ENCODE results near the gene LPCAT1. TPM values are rescaled to one million over a fixed set of nuclear protein-coding genes. Genes with fewer than 3 reads are reported as not detected.

The LPCAT1 gene
- total and polyA plus RNA-seq, 10 of the 15 experiments (the other 5 are each of a cell fraction or from before 2014, with no cell fraction given): 2.3 to 109 (median 72.7) TPM

DNA sequence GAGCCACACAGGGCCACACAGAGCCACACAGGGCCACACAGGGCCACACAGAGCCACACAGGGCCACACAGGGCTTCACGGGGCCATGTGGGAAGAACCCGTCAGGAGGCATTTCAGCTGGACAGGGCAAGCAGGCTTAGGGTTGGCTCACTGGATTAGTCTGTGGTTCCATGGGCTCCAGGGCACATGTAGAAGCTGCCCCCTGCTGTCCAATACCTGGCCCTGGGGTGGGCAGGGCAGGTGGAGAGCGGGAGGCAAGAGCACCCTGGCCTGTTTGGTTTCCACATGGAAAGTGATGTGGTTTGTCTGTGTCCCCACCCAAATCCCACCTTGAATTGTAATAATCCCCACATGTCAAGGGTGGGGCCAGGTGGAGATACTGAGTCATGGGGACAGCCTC is 16.4 kb upstream of the LPCAT1 start:
- Histone ChIP-seq H3K9me3 (replicated peaks; ENCODE audit: control insufficient read depth, insufficient read depth, low read length) (no peaks in the 10 kb centered on the region; the same call in 2 of the 3 replicates), H2AFZ (ENCODE audit: control insufficient read depth, low read depth, low read length) (no peak overlapping the region), H3K79me2 (ENCODE audit: control insufficient read depth, insufficient read depth, low read length) (no peaks in the 10 kb centered on the region), H3K27me3 (replicated peaks in 1 of 2; ENCODE audit: control insufficient read depth in 2 of 2, insufficient read depth in 2 of 2, low read length in 1 of 2) (no peaks in the 10 kb centered on the region), H3K4me3 (no peak overlapping the region), H3K4me2 (ENCODE audit: control insufficient read depth, insufficient read depth) (no peak overlapping the region), H3K36me3 (ENCODE audit: control insufficient read depth in 2 of 2, insufficient read depth in 2 of 2, low read length in 1 of 2) (no peaks in the 10 kb centered on the region), H4K20me1 (ENCODE audit: control insufficient read depth, insufficient read depth) (no peaks in the 10 kb centered on the region), H3K27ac (ENCODE audit: control insufficient read depth, insufficient read depth) (no peak overlapping the region), H3K4me1 (ENCODE audit: control insufficient read depth, insufficient read depth, low read length) (peaks cover 9% of the 10 kb centered on the region; the same call in 1 of the 2 replicates), H3K9ac (ENCODE audit: control insufficient read depth, insufficient read depth, low read length) (no peak overlapping the region)
- ChIA-PET CTCF (no interaction called here), RAD21 (ENCODE audit: unreplicated experiment) (no interaction called here), POLR2A (no interaction called here), SMC1A (ENCODE audit: uncharacterized antibody, unreplicated experiment) (no interaction called here)
- intact Hi-C loops (cut with micrococcal nuclease; ENCODE audit: unreplicated experiment) (no loop called here), in situ Hi-C loops (cut with MboI) (no loop called here)
- DNase-seq (ENCODE audit: low read depth, low spot score) (no peak), ATAC-seq (0 out of 3 replicates have a peak, but pooled peaks have one; percentile 9), FAIRE-seq (no peak)
- TF ChIP-seq, protein P1, sequence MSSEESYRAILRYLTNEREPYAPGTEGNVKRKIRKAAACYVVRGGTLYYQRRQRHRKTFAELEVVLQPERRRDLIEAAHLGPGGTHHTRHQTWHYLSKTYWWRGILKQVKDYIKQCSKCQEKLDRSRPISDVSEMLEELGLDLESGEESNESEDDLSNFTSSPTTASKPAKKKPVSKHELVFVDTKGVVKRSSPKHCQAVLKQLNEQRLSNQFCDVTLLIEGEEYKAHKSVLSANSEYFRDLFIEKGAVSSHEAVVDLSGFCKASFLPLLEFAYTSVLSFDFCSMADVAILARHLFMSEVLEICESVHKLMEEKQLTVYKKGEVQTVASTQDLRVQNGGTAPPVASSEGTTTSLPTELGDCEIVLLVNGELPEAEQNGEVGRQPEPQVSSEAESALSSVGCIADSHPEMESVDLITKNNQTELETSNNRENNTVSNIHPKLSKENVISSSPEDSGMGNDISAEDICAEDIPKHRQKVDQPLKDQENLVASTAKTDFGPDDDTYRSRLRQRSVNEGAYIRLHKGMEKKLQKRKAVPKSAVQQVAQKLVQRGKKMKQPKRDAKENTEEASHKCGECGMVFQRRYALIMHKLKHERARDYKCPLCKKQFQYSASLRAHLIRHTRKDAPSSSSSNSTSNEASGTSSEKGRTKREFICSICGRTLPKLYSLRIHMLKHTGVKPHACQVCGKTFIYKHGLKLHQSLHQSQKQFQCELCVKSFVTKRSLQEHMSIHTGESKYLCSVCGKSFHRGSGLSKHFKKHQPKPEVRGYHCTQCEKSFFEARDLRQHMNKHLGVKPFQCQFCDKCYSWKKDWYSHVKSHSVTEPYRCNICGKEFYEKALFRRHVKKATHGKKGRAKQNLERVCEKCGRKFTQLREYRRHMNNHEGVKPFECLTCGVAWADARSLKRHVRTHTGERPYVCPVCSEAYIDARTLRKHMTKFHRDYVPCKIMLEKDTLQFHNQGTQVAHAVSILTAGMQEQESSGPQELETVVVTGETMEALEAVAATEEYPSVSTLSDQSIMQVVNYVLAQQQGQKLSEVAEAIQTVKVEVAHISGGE (CRISPR knock-in tag; IDR thresholded peaks at IDR 0.05): no peak
- TF ChIP-seq SREBF2 (IDR thresholded peaks at IDR 0.05; ENCODE audit: low read length): no peak
- TF ChIP-seq IKZF1 (conservative IDR thresholded peaks at IDR 0.05): no peak
- no peak for TF ChIP-seq BCL11A (IDR thresholded peaks at IDR 0.05; ENCODE audit: low read depth, low read length)
- peak; percentile 14; the same call in 1 of the 2 replicates for TF ChIP-seq SMC3 (IDR thresholded peaks at IDR 0.05; ENCODE audit: borderline replicate concordance, low read length)
- TF ChIP-seq RAD21 (IDR thresholded peaks at IDR 0.05; ENCODE audit: insufficient read depth, low read depth, low read length): peak; percentile 35; the same call in 1 of the 2 replicates
- TF ChIP-seq, protein P2, sequence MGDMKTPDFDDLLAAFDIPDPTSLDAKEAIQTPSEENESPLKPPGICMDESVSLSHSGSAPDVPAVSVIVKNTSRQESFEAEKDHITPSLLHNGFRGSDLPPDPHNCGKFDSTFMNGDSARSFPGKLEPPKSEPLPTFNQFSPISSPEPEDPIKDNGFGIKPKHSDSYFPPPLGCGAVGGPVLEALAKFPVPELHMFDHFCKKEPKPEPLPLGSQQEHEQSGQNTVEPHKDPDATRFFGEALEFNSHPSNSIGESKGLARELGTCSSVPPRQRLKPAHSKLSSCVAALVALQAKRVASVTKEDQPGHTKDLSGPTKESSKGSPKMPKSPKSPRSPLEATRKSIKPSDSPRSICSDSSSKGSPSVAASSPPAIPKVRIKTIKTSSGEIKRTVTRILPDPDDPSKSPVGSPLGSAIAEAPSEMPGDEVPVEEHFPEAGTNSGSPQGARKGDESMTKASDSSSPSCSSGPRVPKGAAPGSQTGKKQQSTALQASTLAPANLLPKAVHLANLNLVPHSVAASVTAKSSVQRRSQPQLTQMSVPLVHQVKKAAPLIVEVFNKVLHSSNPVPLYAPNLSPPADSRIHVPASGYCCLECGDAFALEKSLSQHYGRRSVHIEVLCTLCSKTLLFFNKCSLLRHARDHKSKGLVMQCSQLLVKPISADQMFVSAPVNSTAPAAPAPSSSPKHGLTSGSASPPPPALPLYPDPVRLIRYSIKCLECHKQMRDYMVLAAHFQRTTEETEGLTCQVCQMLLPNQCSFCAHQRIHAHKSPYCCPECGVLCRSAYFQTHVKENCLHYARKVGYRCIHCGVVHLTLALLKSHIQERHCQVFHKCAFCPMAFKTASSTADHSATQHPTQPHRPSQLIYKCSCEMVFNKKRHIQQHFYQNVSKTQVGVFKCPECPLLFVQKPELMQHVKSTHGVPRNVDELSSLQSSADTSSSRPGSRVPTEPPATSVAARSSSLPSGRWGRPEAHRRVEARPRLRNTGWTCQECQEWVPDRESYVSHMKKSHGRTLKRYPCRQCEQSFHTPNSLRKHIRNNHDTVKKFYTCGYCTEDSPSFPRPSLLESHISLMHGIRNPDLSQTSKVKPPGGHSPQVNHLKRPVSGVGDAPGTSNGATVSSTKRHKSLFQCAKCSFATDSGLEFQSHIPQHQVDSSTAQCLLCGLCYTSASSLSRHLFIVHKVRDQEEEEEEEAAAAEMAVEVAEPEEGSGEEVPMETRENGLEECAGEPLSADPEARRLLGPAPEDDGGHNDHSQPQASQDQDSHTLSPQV (IDR thresholded peaks at IDR 0.05): no peak
- TF ChIP-seq SRF (IDR thresholded peaks at IDR 0.05; ENCODE audit: low read depth in 2 of 2, low read length in 2 of 2): no peak
- TF ChIP-seq, protein P3, sequence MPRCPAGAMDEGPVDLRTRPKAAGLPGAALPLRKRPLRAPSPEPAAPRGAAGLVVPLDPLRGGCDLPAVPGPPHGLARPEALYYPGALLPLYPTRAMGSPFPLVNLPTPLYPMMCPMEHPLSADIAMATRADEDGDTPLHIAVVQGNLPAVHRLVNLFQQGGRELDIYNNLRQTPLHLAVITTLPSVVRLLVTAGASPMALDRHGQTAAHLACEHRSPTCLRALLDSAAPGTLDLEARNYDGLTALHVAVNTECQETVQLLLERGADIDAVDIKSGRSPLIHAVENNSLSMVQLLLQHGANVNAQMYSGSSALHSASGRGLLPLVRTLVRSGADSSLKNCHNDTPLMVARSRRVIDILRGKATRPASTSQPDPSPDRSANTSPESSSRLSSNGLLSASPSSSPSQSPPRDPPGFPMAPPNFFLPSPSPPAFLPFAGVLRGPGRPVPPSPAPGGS (IDR thresholded peaks at IDR 0.05; ENCODE audit: borderline replicate concordance, insufficient read depth, low read depth, low read length, poor library complexity, severe bottlenecking): no peak
- TF ChIP-seq, protein P4, sequence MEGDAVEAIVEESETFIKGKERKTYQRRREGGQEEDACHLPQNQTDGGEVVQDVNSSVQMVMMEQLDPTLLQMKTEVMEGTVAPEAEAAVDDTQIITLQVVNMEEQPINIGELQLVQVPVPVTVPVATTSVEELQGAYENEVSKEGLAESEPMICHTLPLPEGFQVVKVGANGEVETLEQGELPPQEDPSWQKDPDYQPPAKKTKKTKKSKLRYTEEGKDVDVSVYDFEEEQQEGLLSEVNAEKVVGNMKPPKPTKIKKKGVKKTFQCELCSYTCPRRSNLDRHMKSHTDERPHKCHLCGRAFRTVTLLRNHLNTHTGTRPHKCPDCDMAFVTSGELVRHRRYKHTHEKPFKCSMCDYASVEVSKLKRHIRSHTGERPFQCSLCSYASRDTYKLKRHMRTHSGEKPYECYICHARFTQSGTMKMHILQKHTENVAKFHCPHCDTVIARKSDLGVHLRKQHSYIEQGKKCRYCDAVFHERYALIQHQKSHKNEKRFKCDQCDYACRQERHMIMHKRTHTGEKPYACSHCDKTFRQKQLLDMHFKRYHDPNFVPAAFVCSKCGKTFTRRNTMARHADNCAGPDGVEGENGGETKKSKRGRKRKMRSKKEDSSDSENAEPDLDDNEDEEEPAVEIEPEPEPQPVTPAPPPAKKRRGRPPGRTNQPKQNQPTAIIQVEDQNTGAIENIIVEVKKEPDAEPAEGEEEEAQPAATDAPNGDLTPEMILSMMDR (IDR thresholded peaks at IDR 0.05 in 2 of 3, conservative IDR thresholded peaks at IDR 0.05 in 1 of 3; ENCODE audit: control insufficient read depth in 2 of 3, extremely low read depth in 1 of 3, insufficient read depth in 1 of 3, low read depth in 3 of 3, low read length in 3 of 3): peak in 2 of 3 experiments; percentile 35 to 43; a peak in 3 of 6 replicates
- WGBS (ENCODE audit: insufficient coverage, insufficient replicate concordance, low lambda C conversion rate, missing lambda C conversion rate): 97% methylated on average over 3 of the region's 3 CpGs
- BruUV-seq (replicated peaks): no TSS peak
